Measurements from ENCODE around the gene SORCS3.

The SORCS3 gene

GRCh38 chr10:104989880-104990279, 348.8 kb downstream of the SORCS3 start:
- Mint-ChIP-seq H3K4me3 (no peak overlapping the region), H3K4me1 (no peaks in the 10 kb centered on the region), H3K9me3 (peaks cover 3% of the 10 kb centered on the region), H3K27me3 (no peaks in the 10 kb centered on the region), H3K27ac (no peak overlapping the region), H3K36me3 (no peaks in the 10 kb centered on the region)
- ATAC-seq (ENCODE audit: low read depth) (no peak), DNase-seq (ENCODE audit: low spot score in 2 of 2) (no peak)

DNA sequence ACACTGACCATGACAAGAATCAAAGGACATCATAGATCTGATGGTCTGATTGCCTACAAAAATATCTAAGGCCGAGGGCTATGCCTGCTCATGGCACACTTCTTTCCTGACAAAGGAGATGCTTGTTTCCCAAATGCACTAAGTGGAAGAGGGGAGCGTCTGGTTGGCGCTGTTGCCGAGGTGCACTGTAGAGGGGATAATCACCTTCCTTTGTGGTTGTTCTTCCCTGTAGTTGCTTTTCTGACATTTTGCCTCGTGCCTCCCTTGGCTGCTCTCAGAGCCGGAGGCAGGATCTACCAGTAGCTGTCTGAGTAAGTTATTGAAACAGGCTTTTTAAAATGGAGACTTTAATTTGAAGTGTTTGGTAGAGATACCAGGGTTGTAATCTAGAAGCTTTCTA, 352.0 kb downstream of the SORCS3 start:
- Mint-ChIP-seq H3K9me3 (peaks cover 6% of the 10 kb centered on the region), H3K4me3 (no peak overlapping the region), H3K27ac (no peak overlapping the region), H3K27me3 (no peaks in the 10 kb centered on the region), H3K4me1 (no peaks in the 10 kb centered on the region), H3K36me3 (no peaks in the 10 kb centered on the region)
- DNase-seq (ENCODE audit: low spot score in 2 of 2) (no peak), ATAC-seq (ENCODE audit: low read depth) (no peak)

DNA sequence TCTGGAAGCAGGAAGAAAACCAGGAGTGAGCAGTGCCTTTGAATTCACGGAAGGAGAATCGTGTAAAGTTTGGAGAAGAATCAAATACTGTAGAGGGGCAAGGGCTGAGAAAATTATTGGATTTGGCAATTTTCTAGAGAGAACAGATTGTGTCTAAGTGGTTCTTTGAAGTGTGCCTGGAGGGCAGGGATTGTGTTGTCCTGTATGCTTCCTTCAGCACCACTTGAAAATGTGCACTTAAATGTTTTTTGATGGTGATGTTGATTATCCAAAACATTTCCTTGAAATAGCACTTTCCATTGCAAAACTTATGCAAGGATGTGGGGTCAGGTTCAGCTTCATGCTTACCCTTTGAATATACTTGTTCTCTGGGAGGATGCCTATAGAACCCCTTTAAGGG, 360.2 kb downstream of the SORCS3 start:
- H3K4me1 Mint-ChIP-seq: no peaks in the 10 kb centered on the region
- H3K9me3 Mint-ChIP-seq: peaks cover 7% of the 10 kb centered on the region
- no peak overlapping the region for H3K4me3 Mint-ChIP-seq
- ATAC-seq (ENCODE audit: low read depth) (no peak), DNase-seq (ENCODE audit: low spot score in 2 of 2) (no peak)
- H3K27me3 Mint-ChIP-seq: no peaks in the 10 kb centered on the region
- no peaks in the 10 kb centered on the region for H3K36me3 Mint-ChIP-seq
- no peak overlapping the region for H3K27ac Mint-ChIP-seq

DNA sequence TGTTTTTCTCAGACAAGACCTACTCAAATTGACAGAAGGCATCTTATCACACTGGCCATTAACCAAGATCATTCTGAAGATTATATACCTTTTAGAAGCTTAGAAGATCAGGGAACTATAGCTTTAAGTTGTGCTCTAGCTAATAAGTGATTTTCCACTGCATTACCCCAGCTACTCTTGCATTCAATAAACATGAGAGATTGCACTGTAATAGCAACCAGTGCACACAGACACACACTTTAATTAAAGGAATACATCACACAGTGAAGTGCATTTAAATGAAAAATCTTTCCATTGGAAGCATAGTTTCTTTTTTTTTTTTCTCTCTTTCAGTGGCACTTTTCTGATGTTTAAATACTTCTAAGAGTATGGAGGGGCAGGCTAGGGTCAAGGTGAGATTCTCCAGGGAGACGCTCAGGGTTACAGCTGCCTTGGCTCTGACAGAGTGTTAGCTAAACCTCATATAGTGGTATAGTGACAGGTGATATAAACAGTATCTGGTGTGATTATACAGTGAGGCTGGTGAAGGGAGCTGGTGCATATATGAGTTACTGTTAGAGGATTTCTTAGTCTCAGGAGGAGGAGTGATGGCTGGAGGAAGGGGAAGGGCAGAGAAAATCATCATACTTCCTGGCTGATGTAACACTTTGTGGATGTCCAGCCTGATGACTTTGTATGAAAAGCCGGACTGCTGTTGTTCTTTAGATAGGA, 369.5 kb downstream of the SORCS3 start:
- Mint-ChIP-seq H3K4me3 (no peak overlapping the region), H3K27me3 (no peaks in the 10 kb centered on the region), H3K9me3 (peaks cover 2% of the 10 kb centered on the region), H3K36me3 (no peaks in the 10 kb centered on the region), H3K4me1 (no peaks in the 10 kb centered on the region), H3K27ac (no peak overlapping the region)
- no peak for ATAC-seq (ENCODE audit: low read depth)
- DNase-seq (ENCODE audit: low spot score in 2 of 2): no peak

GRCh38 chr10:105017116-105017515, 376.0 kb downstream of the SORCS3 start:
- Mint-ChIP-seq H3K4me3 (no peak overlapping the region), H3K27me3 (no peaks in the 10 kb centered on the region), H3K9me3 (peaks cover 4% of the 10 kb centered on the region), H3K27ac (no peak overlapping the region), H3K36me3 (no peaks in the 10 kb centered on the region), H3K4me1 (no peaks in the 10 kb centered on the region)
- DNase-seq (ENCODE audit: low spot score in 2 of 2) (no peak), ATAC-seq (ENCODE audit: low read depth) (no peak)

GRCh38 chr10:105017691-105018090, 376.6 kb downstream of the SORCS3 start:
- no peak overlapping the region for H3K4me3 Mint-ChIP-seq
- H3K27me3 Mint-ChIP-seq: no peaks in the 10 kb centered on the region
- no peaks in the 10 kb centered on the region for H3K4me1 Mint-ChIP-seq
- DNase-seq (ENCODE audit: low spot score in 2 of 2): no peak
- H3K36me3 Mint-ChIP-seq: no peaks in the 10 kb centered on the region
- H3K27ac Mint-ChIP-seq: no peak overlapping the region
- H3K9me3 Mint-ChIP-seq: peaks cover 4% of the 10 kb centered on the region
- no peak for ATAC-seq (ENCODE audit: low read depth)

GRCh38 chr10:105023211-105024111, 382.4 kb downstream of the SORCS3 start:
- H3K4me1 Mint-ChIP-seq: no peaks in the 10 kb centered on the region
- H3K27ac Mint-ChIP-seq: no peak overlapping the region
- H3K9me3 Mint-ChIP-seq: peaks cover 5% of the 10 kb centered on the region
- DNase-seq (ENCODE audit: low spot score in 2 of 2) (no peak), ATAC-seq (ENCODE audit: low read depth) (no peak)
- H3K27me3 Mint-ChIP-seq: no peaks in the 10 kb centered on the region
- no peaks in the 10 kb centered on the region for H3K36me3 Mint-ChIP-seq
- H3K4me3 Mint-ChIP-seq: no peak overlapping the region

GRCh38 chr10:105024184-105024583, 383.1 kb downstream of the SORCS3 start:
- Mint-ChIP-seq H3K4me1 (no peaks in the 10 kb centered on the region), H3K9me3 (peaks cover 3% of the 10 kb centered on the region), H3K27ac (no peak overlapping the region), H3K4me3 (no peak overlapping the region), H3K36me3 (no peaks in the 10 kb centered on the region), H3K27me3 (no peaks in the 10 kb centered on the region)
- no peak for ATAC-seq (ENCODE audit: low read depth)
- no peak for DNase-seq (ENCODE audit: low spot score in 2 of 2)

- peaks cover 1% of the 10 kb centered on the region for H3K9me3 Mint-ChIP-seq
- H3K27me3 Mint-ChIP-seq: no peaks in the 10 kb centered on the region
- ATAC-seq (ENCODE audit: low read depth) (no peak), DNase-seq (ENCODE audit: low spot score in 2 of 2) (no peak)
- H3K4me3 Mint-ChIP-seq: no peak overlapping the region
- no peaks in the 10 kb centered on the region for H3K4me1 Mint-ChIP-seq
- H3K27ac Mint-ChIP-seq: no peak overlapping the region
- no peaks in the 10 kb centered on the region for H3K36me3 Mint-ChIP-seq
These were observed 384.0 kb downstream of the SORCS3 start for GRCh38 chr10:105025092-105025491.

DNA sequence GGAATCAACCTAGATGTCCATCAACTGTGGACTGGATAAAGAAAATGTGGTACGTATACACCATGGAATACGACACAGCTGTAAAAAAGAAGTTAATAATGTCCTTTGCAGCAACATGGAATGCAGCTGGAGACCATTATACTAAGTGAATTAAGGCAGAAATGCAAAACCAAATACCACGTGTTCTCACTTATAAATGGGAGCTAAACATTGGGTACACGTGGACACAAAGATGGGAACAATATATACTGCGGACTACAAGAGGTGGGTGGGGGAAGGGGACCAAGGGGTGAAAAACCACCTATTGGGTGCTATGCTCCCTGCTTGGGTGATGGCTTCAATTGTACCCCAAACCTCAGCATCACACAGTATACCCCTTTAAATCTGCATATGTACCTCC, 385.5 kb downstream of the SORCS3 start:
- ATAC-seq (ENCODE audit: low read depth) (no peak), DNase-seq (ENCODE audit: low spot score in 2 of 2) (no peak)
- no peak overlapping the region for H3K4me3 Mint-ChIP-seq
- no peak overlapping the region for H3K27ac Mint-ChIP-seq
- H3K4me1 Mint-ChIP-seq: no peaks in the 10 kb centered on the region
- no peaks in the 10 kb centered on the region for H3K36me3 Mint-ChIP-seq
- peaks cover 1% of the 10 kb centered on the region for H3K9me3 Mint-ChIP-seq
- no peaks in the 10 kb centered on the region for H3K27me3 Mint-ChIP-seq

GRCh38 chr10:105029286-105029685, 388.2 kb downstream of the SORCS3 start:
- Mint-ChIP-seq H3K27me3 (no peaks in the 10 kb centered on the region), H3K4me1 (no peaks in the 10 kb centered on the region), H3K36me3 (no peaks in the 10 kb centered on the region), H3K4me3 (no peak overlapping the region), H3K27ac (no peak overlapping the region), H3K9me3 (peaks cover 1% of the 10 kb centered on the region)
- ATAC-seq (ENCODE audit: low read depth) (no peak), DNase-seq (ENCODE audit: low spot score in 2 of 2) (no peak)

DNA sequence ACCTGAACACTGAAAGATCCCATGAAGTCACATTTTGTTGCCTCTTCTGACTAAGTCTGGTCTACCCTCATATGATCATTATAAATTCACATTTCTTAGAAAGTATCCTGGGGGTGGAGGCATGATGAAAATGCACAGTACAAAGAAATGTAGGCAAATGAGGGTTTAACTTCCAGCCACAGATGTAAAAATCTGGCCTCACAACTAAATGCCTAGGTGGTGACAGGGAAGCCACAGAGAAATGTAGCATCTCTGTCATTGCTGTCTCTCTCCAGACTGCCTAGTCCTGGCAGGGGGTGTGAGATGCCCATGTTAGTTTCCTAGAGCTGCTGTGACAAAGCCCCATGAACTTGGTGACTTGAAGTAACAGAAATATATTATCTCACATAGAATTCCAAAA, 395.9 kb downstream of the SORCS3 start:
- no peak overlapping the region for H3K27ac Mint-ChIP-seq
- H3K36me3 Mint-ChIP-seq: no peaks in the 10 kb centered on the region
- DNase-seq (ENCODE audit: low spot score in 2 of 2) (no peak), ATAC-seq (ENCODE audit: low read depth) (no peak)
- H3K27me3 Mint-ChIP-seq: peaks cover 2% of the 10 kb centered on the region
- no peaks in the 10 kb centered on the region for H3K4me1 Mint-ChIP-seq
- H3K4me3 Mint-ChIP-seq: no peak overlapping the region
- H3K9me3 Mint-ChIP-seq: peaks cover 3% of the 10 kb centered on the region

- H3K9me3 Mint-ChIP-seq: peaks cover 3% of the 10 kb centered on the region
- no peaks in the 10 kb centered on the region for H3K36me3 Mint-ChIP-seq
- ATAC-seq (ENCODE audit: low read depth) (no peak), DNase-seq (ENCODE audit: low spot score in 2 of 2) (no peak)
- no peak overlapping the region for H3K27ac Mint-ChIP-seq
- no peaks in the 10 kb centered on the region for H3K4me1 Mint-ChIP-seq
- H3K27me3 Mint-ChIP-seq: peaks cover 2% of the 10 kb centered on the region
- H3K4me3 Mint-ChIP-seq: no peak overlapping the region
These were observed 400.9 kb downstream of the SORCS3 start for GRCh38 chr10:105041956-105042355.

DNA sequence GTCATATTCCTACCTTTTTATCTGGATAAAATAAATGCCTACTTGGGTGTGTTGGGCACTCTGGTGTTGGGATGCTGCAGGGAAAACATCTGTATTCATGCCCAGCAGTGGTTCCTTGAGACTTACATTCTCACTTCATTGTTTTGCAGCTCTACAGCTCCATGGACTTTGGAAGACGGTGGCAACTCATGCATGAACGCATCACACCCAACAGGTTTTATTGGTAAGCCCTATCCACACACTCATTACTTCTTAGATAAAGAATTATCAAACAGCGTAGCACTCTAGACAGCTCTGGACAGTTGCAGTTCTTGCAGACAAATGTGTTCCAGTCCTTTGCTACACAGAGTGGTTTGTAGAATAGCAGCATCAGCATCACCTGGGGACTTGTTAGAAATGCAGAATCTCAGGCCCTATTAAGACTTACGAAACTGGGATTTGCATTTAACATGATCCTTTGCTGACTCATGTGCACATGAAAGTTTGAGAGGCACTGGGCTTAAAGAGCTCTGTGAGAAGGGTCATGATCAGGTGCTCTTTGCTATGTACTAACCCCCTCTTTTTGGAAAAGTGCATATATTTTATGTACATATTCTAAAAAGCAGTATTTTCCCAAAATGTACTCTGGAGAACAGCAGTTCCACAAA, 401.9 kb downstream of the SORCS3 start:
- H3K9me3 Mint-ChIP-seq: peaks cover 4% of the 10 kb centered on the region
- ATAC-seq (ENCODE audit: low read depth): no peak
- no peaks in the 10 kb centered on the region for H3K4me1 Mint-ChIP-seq
- no peak overlapping the region for H3K27ac Mint-ChIP-seq
- H3K27me3 Mint-ChIP-seq: no peaks in the 10 kb centered on the region
- no peak overlapping the region for H3K4me3 Mint-ChIP-seq
- no peak for DNase-seq (ENCODE audit: low spot score in 2 of 2)
- no peaks in the 10 kb centered on the region for H3K36me3 Mint-ChIP-seq
